Measurements from ENCODE around the gene SP7. TPM values are rescaled to one million over a fixed set of nuclear protein-coding genes. Genes with fewer than 3 reads are reported as not detected.
A peak's percentile ranks its signal among the peaks of the same experiment; 100 is the strongest.

SP7 gene
- total and polyA plus RNA-seq, 10 of the 15 experiments (the other 5 are each of a cell fraction or from before 2014, with no cell fraction given): 0.05 to 0.11 TPM; not detected in 8

DNA sequence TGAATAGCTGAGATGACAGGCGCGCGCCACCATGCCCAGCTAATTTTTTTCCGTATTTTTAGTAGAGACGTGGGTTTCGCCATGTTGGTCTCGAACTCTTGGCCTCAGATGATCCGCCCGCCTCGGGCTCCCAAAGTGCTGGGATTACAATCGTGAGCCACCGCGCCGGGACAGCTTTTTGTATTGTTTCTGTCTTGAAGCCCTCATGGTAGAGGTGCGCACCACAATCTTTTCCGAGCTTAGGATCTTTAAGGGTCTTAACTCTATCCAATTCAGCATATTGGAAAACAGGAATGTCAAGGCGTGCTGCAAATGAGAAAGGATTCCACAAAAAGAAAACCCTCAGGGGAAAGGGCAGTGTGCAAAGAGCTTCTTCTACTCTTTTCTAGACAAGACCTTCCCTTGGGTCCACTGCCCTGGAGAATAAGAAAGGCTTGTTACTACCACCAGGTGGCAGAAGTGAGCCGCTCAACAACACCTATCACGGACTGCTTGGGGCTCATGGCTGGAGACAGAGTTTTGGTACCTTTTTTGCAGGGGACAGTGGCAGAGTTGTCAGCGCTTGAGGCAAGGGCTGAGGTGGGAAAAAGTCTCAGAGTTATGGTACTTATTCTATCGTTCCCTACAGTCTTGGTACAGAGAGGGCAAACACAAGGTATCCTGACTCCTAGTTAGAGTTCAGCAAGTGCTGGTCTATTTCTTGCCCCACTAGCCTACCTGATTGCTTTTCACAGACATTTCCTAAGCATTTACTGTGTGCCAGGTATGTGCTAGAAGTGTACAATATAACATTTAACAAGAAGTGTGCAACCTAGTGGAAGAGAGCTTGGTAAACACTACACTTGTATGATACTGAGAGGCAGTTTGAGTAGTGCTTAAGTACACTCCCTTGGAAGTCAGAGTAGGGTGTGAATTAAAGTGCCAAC is 16.4 kb upstream of the SP7 start (continued):
- TF ChIP-seq LARP7 (IDR thresholded peaks at IDR 0.05): peak; percentile 61
- peak; percentile 59 for TF ChIP-seq MXI1 (IDR thresholded peaks at IDR 0.05; ENCODE audit: low read depth, low read length)
- 0 out of 2 replicates have a peak, but pooled peaks have one; percentile 13 for TF ChIP-seq ZNF207 (IDR thresholded peaks at IDR 0.05; ENCODE audit: borderline replicate concordance)
- peak; percentile 61 for TF ChIP-seq MEF2B (IDR thresholded peaks at IDR 0.05; ENCODE audit: partially characterized antibody, poor library complexity, severe bottlenecking)
- TF ChIP-seq, protein P1, sequence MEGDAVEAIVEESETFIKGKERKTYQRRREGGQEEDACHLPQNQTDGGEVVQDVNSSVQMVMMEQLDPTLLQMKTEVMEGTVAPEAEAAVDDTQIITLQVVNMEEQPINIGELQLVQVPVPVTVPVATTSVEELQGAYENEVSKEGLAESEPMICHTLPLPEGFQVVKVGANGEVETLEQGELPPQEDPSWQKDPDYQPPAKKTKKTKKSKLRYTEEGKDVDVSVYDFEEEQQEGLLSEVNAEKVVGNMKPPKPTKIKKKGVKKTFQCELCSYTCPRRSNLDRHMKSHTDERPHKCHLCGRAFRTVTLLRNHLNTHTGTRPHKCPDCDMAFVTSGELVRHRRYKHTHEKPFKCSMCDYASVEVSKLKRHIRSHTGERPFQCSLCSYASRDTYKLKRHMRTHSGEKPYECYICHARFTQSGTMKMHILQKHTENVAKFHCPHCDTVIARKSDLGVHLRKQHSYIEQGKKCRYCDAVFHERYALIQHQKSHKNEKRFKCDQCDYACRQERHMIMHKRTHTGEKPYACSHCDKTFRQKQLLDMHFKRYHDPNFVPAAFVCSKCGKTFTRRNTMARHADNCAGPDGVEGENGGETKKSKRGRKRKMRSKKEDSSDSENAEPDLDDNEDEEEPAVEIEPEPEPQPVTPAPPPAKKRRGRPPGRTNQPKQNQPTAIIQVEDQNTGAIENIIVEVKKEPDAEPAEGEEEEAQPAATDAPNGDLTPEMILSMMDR (IDR thresholded peaks at IDR 0.05 in 2 of 3, conservative IDR thresholded peaks at IDR 0.05 in 1 of 3; ENCODE audit: control insufficient read depth in 2 of 3, extremely low read depth in 1 of 3, insufficient read depth in 1 of 3, low read depth in 3 of 3, low read length in 3 of 3): peak; percentile 82 to 91 (median 89)
- 0 out of 2 replicates have a peak, but pooled peaks have one; percentile 68 for TF ChIP-seq WRNIP1 (IDR thresholded peaks at IDR 0.05; ENCODE audit: borderline replicate concordance, low read depth, low read length)

DNA sequence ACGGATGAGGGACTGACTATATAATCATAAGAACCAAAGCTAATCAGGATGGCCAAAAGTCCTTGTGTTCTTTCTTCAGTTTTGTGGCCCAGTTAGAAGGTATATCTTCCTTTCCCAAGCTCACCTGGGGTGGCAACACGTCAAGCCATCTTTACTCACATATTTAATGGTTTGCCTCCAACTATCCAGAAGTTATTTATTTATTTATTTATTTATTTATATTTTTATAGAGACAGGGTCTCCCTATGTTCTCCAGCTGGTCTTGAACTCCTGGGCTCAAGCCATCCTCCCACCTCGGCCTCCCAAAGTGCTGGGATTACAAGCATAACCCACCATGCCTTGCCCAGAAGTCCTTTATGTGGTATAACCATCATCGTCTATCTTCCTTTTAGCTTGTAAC is 11.8 kb upstream of the SP7 start:
- no TSS peak for BruUV-seq (replicated peaks)
- no peak overlapping the region for H3K27ac ChIP-seq (ENCODE audit: control insufficient read depth, insufficient read depth)
- ATAC-seq: no peak
- H3K4me2 ChIP-seq (ENCODE audit: control insufficient read depth, insufficient read depth): no peak overlapping the region
- ChIA-PET RAD21 (ENCODE audit: unreplicated experiment) (interaction anchor here (0.8 to 1.9 kb wide), 6 partner anchors 21 to 161 kb away, joined by 3 to 6 read pairs (median 5); partner anchors contain the start of gene AAAS), SMC1A (ENCODE audit: uncharacterized antibody, unreplicated experiment) (interaction anchor here (0.6 to 9.3 kb wide), 5 partner anchors 24 to 310 kb away, joined by 3 to 164 read pairs (median 4); partner anchors contain the start of gene AMHR2), POLR2A (interaction anchor here (0.8 to 1.1 kb wide), 4 partner anchors 18 to 77 kb away, joined by 3 to 5 read pairs (median 4); no protein-coding TSS in a partner anchor), CTCF (interaction anchor here (0.7 to 7.5 kb wide), 11 partner anchors 23 to 134 kb away, joined by 3 to 240 read pairs (median 4); partner anchors contain the start of genes AAAS, PFDN5 and PRR13)
- H3K4me1 ChIP-seq (ENCODE audit: control insufficient read depth, insufficient read depth, low read length): peaks cover 5% of the 10 kb centered on the region
- H3K9ac ChIP-seq (ENCODE audit: control insufficient read depth, insufficient read depth, low read length): no peak overlapping the region
- no peak for DNase-seq (ENCODE audit: low read depth, low spot score)
- H2AFZ ChIP-seq (ENCODE audit: control insufficient read depth, low read depth, low read length): no peak overlapping the region
- WGBS (ENCODE audit: insufficient coverage, insufficient replicate concordance, low lambda C conversion rate, missing lambda C conversion rate): 54% methylated on average over 4 of the region's 4 CpGs
- no peaks in the 10 kb centered on the region for H3K79me2 ChIP-seq (ENCODE audit: control insufficient read depth, insufficient read depth, low read length)
- H3K27me3 ChIP-seq (replicated peaks in 1 of 2; ENCODE audit: control insufficient read depth in 2 of 2, insufficient read depth in 2 of 2, low read length in 1 of 2): no peaks in the 10 kb centered on the region; a peak in 1 of 4 replicates
- intact Hi-C loops (cut with micrococcal nuclease; ENCODE audit: unreplicated experiment) (no loop called here), in situ Hi-C loops (cut with MboI) (loop anchor here (5.0 kb wide), 1 partner anchor 74 kb away; the partner anchor contains the start of gene AMHR2)
- no peaks in the 10 kb centered on the region for H3K9me3 ChIP-seq (replicated peaks; ENCODE audit: control insufficient read depth, insufficient read depth, low read length)
- no peak for FAIRE-seq
- H3K36me3 ChIP-seq (ENCODE audit: control insufficient read depth in 2 of 2, insufficient read depth in 2 of 2, low read length in 1 of 2): no peaks in the 10 kb centered on the region
- no peak overlapping the region for H3K4me3 ChIP-seq
- no peaks in the 10 kb centered on the region for H4K20me1 ChIP-seq (ENCODE audit: control insufficient read depth, insufficient read depth)
- no peak for TF ChIP-seq PML (IDR thresholded peaks at IDR 0.05; ENCODE audit: low read length)
- no peak for TF ChIP-seq BMI1 (IDR thresholded peaks at IDR 0.05; ENCODE audit: borderline replicate concordance)
- TF ChIP-seq, protein P2, sequence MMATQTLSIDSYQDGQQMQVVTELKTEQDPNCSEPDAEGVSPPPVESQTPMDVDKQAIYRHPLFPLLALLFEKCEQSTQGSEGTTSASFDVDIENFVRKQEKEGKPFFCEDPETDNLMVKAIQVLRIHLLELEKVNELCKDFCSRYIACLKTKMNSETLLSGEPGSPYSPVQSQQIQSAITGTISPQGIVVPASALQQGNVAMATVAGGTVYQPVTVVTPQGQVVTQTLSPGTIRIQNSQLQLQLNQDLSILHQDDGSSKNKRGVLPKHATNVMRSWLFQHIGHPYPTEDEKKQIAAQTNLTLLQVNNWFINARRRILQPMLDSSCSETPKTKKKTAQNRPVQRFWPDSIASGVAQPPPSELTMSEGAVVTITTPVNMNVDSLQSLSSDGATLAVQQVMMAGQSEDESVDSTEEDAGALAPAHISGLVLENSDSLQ (IDR thresholded peaks at IDR 0.05): no peak
- TF ChIP-seq, protein P3, sequence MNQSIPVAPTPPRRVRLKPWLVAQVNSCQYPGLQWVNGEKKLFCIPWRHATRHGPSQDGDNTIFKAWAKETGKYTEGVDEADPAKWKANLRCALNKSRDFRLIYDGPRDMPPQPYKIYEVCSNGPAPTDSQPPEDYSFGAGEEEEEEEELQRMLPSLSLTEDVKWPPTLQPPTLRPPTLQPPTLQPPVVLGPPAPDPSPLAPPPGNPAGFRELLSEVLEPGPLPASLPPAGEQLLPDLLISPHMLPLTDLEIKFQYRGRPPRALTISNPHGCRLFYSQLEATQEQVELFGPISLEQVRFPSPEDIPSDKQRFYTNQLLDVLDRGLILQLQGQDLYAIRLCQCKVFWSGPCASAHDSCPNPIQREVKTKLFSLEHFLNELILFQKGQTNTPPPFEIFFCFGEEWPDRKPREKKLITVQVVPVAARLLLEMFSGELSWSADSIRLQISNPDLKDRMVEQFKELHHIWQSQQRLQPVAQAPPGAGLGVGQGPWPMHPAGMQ (IDR thresholded peaks at IDR 0.05; ENCODE audit: borderline replicate concordance): no peak
- no peak for TF ChIP-seq MXI1 (IDR thresholded peaks at IDR 0.05; ENCODE audit: low read depth, low read length)
- TF ChIP-seq, protein P4, sequence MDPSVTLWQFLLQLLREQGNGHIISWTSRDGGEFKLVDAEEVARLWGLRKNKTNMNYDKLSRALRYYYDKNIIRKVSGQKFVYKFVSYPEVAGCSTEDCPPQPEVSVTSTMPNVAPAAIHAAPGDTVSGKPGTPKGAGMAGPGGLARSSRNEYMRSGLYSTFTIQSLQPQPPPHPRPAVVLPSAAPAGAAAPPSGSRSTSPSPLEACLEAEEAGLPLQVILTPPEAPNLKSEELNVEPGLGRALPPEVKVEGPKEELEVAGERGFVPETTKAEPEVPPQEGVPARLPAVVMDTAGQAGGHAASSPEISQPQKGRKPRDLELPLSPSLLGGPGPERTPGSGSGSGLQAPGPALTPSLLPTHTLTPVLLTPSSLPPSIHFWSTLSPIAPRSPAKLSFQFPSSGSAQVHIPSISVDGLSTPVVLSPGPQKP (IDR thresholded peaks at IDR 0.05; ENCODE audit: low read depth, low read length): no peak
- TF ChIP-seq LARP7 (IDR thresholded peaks at IDR 0.05): no peak
- no peak for TF ChIP-seq NBN (IDR thresholded peaks at IDR 0.05)
- TF ChIP-seq ZNF217 (IDR thresholded peaks at IDR 0.05): no peak
- no peak for TF ChIP-seq NRF1 (conservative IDR thresholded peaks at IDR 0.05; ENCODE audit: low read depth, low read length)
- TF ChIP-seq EGR1 (IDR thresholded peaks at IDR 0.05; ENCODE audit: borderline replicate concordance in 1 of 2, low read depth in 2 of 2, low read length in 2 of 2): no peak
